Middle frontal gyrus (tissue), 1 donor: ENCODE measurements around the gene CBX7.
"Not testable (repeated sequence)": the region's sequence is repeated elsewhere in the genome, so short reads cannot be mapped to it uniquely, and the experiment has no call there.

Experiments
- DNase-seq: peaks from one replicate; pipeline ENCODE4 v3.0.0-alpha.2; 2015; ENCODE audit warnings: low spot score; ENCODE audit errors: extremely low spot score

CBX7 gene

DNA sequence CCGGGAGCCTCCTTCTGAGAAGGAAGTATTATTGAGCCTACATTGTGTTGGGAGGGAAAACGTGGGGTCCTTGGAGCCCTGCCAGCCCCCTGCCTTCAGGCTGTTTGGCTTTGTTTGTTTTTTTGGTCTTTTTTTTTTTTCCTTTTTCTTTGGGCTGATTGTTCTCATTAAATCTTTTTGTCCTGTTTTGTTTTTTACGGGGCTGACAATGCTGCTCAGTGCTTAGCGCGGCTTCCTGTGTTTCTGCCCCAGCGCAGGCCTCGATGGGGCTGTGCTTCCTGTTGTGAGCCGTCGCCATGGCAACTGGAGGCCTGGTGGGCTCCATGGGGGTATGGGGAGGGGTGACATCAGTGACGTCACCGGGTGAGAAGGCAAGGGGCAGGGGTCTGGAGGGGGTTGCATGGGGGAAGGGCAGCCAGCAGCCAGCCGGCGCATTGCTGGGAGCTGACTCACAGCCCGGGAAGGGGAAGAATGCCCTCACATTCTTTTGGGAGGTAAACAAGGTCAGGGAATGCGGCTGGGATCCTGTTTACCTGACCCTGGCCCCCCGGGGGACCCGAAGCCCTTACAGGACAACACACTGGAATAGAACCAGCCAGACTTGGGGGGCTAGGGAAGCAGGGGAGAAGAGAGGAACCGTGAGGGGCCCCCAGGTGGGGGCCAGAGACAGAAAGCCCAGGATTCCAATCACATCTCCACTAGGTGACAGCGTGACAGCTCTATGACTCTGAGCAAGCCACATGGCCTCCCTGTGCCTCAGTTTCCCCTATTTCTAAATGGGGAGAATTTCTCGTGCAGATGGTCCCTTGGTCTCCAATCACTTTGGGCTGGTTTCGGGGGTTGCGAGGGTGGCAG is 22.2 kb upstream of the CBX7 start:
- no peak for DNase-seq

DNA sequence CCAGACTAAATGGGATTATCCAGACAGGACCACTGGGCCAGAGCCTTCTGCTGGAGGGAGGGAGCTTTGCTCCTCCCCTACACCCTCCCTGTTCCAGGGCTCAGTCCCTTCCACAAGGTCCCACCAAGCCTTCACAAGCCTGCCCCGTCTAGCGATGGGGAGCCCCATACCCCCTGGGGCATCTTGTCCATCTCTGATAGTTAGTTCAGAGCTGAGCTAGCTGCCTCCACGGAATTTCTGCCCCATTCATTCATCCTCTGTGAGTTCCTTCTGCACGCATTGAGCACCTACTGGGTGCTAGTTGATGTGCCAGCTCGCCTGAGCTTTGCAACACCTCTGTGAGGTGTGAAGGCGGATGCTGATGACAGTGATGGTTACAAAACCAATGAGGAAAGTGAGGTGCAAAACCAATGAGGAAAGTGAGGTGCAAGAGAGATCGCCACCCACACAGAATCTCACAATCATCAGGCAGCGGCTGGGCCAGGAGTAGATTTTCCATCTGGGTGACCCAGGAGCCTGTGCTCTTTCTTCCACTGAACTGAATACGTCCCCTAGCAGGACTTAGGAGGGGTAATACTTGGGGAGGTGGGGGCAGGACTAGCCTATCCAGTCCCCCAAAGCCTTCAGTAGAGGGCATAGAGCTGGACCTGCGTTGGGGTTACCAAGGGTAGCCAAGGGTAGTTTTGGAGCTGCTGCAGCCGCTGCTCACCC is 21.5 kb upstream of the CBX7 start:
- DNase-seq: no peak

DNA sequence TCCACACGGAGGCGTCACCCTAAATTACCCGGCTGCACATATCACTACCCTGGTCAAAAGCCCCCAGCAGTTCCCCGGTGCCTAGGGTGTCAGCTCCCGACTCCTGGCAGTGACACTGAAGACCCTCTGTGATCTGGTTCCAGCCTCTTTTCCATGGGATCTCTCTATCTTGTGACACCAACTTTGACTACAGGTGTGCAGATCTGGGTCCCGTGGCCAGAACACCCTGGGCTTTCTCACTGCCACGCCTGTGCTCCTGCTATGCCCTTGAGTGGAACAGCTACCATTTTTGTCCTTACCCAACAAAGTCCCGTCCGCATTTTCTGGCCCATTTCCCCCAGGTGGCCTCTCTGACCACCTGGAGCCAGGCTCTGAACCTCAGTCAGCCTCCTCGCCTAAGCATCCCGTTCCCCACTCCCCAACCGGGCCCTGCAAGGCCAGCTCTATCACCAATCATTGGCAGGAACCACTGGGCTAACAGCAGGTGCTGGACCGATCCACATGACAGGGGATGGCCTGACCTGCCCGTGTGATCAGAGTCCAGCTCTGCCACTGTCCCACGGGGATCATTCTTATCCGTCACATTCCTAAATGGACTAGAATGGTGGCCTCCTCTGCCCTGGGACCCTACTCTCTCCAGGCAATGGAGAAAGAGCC is 20.7 kb upstream of the CBX7 start:
- DNase-seq: no peak

DNA sequence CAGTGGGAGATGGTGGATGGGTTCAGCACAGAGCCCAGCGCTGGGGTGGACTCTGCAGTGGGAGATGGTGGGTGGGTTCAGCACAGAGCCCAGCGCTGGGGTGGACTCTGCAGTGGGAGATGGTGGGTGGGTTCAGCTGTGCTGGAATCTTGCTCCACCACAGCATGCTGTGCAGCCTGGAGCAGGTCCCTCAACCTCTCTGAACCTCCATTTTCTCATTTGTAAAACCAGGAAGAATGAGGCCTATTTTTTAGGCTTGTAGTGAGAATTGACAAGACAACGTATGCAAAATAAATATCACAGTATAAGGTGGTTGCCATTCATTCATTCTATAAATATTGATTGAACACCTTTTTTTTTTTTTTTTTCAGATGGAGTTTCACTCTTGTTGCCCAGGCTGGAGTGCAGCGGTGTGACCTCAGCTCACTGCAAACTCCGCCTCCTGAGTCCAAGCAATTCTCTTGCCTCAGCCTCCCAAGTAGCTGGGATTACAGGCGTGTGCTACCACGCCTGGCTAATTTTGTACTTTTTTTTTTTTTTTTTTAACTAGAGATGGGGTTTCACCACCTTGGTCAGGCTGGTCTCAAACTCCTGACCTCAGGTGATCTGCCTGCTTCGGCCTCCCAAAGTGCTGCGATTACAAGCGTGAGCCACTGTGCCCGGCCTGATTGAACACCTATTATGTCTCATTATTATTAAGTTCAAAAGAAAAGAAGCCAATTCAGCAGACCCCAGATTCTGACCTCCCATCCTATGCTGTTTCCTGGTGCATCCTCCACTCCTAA is 20.0 kb upstream of the CBX7 start:
- not testable (repeated sequence) for DNase-seq

DNA sequence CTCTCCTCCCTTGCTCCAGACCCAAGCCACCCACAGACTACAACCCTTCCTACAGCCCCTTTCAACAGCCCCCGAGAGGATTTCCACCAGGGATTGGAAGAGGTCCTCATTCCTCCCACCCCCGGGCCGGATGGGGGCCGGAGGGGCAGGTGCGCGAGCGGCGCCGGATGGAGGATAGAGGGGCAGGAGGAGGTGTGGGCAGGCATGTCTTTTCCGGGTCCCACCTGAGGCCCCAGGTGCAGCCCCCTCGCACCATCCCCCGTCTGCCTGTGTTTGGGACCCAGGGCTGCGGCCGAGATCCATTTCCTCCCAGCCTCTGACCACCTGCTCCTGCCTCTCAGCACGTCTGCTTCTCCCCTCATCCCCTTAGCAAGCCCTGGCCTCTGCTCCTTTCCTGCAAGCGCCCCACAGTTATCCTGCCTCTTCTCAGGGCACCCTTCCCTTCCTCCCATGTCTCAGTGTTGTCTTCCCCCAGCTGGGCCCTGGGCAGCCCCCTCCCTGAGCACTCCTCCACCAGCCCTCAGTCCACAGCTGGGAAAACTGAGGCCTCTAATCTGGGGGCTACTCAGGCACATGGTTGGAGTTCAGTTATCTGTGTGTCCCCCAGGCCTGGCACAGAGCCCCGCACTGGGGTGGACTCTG is 19.3 kb upstream of the CBX7 start:
- no peak for DNase-seq

DNA sequence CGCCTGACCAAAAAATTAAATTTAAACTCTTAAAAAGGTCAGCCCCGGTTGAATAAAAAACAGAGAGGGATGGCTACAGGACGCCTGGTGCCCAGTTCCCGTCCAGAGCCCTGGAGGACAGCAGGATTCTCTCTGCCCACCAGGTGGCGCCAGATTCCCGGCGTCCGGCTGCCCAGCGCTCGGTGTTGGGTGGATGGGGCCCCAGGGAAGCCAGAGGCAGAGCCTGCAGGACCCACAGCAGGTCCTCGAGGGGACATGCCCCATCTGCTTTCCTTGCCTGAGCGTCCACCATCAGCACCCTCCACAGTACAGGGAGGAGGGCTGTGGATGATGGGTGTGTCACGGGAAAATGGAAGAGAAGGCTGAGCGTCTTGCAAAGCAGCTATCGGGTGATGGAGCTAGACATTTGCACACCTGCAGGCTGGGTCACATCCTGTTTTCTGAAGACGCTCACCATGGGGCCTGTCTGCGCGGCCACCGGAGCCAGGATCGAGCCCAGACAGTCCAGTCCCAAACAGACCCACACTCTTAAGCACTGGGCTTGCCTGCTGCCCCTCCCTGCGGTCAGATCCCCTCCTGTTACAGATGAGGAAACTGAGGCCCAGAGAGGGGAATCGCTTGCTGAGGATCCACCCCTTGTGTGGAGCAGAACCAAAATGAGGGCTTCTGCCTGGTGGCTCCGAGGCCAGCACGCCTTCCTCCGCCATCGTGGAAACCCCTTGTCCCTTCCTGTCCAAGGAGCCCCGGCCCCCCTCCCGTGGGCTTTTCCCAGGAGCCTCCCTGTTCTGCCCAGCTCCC is 18.5 kb upstream of the CBX7 start:
- DNase-seq: peak; percentile 72

DNA sequence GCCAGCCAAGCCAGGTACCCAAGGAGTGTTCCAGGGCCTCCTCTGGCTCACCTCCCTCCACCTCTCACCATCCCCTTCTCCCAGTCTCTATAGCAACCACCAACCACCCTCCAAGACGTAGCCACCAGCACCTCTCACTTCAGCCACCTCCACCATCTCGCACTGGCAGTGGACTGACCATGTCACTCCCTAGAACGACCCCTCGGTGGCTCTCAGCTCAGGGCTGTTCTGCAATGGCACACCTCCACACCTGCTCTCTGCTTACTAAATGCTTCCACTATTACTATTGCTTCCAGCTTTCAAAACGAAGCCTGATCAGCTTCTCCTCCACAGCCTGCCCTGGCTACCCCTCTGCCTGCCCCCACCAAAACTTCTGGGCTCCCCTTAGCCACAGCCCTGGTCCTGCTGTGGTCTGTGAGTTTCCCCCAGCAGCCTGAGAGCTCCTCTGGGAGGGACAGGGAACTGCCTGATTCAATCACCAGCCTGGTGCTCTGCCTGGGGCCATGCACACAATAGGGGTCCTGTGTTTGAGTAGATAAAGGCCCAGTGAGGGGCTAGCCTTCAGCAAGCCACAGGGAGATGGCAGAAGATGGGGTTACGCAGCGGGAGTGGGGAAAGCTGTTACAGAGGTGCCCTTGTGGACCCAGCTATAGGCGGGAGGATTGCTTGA is 17.5 kb upstream of the CBX7 start:
- no peak for DNase-seq

DNA sequence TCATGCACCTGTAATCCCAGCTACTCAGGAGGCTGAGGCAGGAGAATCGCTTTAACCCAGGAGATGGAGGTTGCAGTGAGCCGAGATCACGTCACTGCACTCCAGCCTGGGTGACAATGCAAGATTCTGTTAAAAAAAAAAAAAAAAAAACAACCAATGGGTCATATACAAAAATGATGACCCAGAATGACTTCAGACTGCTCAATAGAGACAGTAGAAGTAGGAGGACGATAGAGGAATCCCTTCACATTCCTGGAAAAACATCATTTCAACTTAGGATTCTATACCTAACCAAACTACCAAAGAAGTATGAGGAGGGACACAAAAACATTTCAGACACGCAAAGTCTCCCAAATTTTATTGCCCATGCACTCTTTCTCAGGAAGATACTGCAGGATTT is 14.1 kb upstream of the CBX7 start:
- DNase-seq: no peak

DNA sequence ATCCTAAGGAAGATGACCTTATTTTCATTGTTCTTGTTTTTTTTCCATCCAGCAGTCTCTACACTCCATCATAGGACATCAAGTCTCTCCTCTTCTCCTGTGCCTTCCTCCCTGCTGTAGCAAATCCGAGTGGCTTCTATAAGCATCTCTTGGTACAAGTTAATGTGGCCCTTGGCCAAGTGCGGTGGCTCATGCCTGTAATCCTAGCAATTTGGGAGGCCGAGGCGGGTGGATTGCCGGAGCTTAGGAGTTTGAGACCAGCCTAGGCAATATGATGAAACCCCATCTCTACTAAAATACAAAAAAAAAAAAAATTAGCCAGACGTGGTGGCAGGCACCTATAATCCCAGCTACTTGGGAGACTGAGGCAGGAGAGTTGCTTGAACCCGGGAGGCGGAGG is 3.6 kb upstream of the CBX7 start:
- DNase-seq: not testable (repeated sequence)

DNA sequence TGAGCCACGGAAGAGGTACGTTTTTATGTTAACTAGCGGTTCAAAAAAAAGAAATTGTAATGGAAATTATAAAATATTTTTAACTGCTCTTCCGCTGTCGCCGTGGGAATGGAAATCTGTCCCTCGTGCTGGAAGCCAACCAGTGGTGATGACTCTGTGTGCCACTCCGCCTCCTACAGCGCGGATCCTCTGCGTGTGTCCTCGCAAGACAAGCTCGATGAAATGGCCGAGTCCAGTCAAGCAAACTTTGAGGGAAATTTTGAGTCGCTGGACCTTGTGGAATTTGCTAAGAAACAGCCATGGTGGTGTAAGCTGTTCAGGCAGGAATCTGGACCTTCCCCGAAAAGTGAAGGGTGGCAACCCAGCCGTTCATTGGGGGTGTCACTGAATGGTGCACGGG is 2.9 kb upstream of the CBX7 start:
- no peak for DNase-seq

DNA sequence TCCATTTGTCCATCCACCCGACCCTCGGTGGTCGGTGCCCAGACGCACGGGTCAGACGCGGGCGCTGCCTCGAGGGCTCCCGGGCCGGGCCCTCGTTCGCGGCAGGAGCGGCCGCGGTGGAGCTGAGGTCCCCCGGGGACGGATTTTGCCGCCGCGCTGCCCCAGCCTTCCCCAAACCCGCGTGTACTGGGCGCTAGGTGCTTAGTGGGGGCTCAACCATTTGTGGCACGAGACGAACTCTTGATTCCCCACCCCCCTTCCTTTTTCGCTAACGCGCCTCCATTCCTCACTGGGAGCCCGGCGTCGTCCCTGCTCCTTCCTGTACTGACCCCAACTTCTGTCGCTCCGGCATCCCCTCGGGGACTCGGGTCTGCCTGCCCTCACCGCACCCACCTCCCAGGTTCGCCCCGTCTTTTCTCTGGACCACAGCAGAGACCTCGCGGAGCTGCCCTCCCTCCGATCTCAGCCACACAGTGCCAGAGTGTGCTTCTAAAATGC is 789 bp upstream of the CBX7 start:
- no peak for DNase-seq

DNA sequence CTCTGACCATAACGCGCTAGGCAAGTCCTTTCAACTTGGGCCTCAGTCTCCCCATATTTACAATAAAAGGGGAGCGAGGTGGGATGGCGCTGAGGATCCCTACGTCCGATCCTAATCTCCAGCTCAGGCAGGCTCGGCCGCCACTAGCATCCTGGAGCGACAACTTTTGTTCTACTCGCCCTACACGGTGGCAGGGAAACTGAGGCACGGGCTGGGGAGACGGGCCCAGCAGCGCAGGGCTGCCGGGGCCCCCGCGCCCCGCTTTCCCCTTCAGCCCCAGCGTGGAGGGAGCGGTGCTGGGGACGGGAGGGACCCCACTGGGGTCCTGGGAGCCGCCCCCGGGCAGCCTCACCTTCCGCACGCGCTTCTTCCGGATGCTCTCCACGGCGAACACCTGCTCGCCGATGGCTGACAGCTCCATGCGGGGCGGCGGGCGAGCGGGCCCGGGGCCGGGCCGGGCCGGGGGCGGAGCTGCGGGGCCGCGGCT is 413 bp downstream of the CBX7 start:
- DNase-seq: no peak

DNA sequence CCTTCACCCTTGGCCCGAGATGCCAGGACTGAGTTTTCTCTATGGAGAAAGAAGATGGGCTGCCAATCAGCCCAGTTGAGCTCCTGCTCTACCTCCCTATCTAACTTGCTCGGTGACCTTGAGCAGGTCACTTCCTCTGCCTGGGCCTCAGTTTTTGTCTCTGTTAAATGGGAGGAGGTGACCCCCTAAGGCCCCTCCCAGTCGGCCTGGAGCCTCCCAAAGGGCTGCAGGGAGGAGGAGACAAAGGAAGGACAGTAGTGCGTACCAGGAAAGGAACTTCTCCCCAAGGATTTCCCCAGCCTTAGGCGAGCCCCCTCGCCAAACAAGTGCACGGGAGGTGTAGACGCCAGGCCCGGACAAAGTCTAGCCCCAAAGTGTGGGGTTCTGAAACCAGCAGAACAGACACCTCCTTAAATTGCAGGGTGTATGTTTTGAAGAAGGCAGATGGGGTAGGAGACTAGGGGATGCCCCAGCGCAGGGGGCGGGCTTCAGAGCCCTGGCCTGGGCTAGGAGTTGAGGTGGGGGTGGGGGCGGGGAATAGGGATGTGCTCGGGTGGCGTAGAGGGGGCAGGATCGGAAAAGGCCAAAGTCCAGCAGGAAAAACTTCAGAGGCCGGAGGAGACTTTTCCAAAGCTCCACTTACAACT is 1.0 kb downstream of the CBX7 start:
- DNase-seq: no peak

DNA sequence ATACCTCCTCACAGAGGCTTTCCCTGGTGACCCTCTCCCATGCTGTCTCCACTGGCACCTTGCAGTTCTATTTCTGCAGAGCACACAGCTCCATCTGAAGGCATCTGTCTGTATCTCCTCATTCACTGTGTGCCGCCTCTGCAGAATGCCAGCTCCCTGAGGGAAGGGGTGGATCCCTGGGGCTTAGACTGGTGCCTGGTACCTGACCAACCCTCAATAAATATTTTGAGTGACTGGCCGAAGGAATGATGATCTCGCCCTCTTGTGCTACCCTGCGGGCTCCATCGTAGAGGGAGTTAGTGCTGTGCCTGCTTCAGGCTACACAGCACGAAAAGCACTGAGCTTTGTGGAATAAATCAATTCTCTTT is 1.6 kb downstream of the CBX7 start:
- DNase-seq: no peak

DNA sequence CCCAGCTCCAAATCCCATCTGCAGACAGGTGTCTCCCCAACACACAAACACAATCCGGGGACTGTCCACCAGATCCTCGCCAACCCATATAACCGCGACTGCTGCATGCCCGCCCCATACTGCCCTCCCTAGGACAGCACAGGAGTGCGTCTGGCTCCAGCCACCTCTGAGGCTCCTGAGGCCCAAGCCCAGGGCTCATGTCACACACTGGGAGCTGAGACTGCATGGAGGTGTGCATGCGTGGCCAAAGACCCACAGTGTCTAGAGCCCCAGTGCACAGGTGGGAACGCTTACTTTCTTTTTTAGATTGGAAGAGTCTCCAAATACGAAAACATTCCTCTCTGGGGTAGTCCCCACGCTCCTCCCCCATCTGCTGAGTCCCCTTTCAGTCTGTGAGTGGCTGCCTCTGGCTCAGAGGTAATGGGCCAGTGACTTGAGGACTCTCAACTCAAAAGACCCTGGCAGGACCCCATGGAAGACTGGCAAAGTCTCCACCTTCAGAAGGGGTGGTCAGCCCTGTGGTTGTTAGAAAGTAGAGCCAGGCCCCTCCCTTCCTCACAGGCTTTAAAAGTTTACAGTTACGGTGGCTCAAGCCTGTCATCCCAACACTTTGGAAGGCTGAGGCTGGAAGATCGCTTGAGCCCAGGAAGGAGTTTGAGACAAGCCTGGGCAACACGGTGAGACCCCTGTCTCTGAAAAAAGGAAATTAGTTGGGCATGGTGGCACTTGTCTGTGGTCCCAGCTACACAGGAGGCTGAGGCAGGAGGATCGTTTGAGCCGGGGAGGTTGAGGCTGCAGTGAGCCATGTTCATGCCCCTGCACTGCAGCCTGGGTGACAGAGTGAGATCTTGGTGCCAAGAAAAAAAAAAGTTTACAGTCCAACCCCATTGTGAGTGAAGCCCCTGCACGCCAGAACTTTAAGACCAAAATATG is 2.3 kb downstream of the CBX7 start:
- DNase-seq: no peak

DNA sequence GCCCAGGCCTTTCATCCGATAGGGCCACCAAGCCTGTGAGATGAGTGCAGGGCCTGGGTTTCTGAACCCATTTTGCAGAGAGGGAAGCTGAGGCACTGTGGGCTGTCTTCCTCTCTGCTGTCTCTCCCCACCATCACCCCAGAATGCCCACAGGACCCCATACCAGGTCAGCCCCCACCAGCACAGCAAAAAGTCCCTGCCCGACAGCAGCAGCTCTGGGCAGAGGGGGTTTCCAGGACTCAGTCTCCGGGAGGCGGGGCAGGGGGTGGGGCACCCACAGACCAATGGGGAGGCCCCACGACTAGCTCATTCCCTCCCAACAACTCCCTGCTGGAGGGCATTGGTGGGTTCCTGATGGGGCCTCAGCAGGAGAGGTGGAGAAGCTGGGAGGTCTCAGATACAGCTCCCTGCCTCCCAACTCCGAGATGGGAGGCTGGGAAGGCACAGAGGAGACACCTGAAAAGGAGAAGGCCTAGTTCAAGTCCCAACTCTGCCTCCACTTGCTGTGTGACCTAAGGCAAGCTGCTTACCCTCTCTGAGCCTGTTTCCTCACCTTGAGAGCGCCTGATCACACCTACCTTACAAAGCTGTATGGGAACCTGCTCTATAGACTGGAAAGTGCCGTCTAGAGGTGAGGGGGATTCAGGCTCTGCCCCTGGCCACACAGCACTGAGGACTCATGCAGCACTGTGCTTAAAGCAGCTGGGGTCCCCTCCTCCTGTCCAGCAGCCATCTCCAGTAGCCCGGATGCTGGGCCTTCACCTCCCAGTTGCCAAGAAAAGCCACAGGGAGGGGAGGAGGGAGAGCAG is 3.5 kb downstream of the CBX7 start:
- no peak for DNase-seq
